ENCODE results near the gene GRM8.

The GRM8 gene

DNA sequence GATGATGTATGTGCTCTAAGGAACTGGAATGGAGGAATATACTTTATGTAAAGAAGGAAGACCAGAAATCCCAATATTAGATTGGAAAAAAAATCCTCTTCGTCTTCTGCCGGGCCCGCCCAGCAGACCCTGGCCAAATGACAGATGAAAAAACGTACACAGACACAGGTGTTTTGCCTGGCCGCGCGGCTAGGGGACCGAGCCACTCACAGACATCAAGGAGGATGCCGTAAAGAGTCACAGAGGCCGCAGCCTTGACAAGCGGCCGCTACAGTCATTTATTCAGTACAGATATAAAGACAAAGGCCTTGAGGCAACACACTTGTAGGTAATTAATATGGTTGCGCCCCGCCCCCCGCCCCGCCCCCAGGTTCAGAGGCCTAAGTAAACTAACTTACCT, 594.1 kb downstream of the GRM8 start:
- DNase-seq (ENCODE audit: low read depth) = no peak

DNA sequence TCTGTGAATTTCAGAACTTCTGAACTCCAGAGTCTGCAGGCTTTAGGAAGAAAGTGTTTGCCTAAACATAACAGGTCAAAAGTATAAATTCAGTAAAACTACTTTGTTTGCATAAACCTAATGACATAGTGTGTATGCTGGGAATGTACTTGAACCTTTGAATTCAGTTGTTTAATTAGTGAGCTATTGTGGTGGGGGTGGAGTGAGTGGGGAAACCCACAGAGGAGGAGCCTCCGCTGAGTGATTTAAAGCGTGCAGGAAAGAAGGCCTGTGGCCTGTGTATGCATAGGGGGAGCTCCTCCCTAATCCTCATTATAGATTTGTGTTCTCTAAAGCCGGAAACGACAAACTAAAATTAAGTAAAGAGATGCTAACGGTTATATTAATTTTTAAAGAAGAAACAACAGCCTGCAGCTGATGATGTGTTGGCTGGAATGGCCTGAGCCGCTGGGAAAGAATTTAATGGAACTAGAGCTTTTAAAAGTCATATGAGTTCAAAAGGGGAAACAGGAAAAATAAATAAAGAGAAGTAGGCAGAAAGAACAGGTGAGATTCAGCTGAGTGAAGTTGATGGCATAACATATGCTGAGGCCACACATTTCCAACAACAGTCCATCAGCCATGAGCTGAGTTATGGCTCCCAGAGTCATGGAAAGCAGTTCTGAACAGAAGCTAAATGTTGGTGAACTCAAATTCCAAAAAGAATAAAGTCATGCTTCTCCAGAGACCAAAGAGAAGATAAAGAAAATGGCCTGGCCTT, 595.0 kb downstream of the GRM8 start:
- no peak for DNase-seq (ENCODE audit: low read depth)

- DNase-seq (ENCODE audit: low read depth) = no peak
Measured at GRCh38 chr7:126657137-126657536, 595.6 kb downstream of the GRM8 start.

DNA sequence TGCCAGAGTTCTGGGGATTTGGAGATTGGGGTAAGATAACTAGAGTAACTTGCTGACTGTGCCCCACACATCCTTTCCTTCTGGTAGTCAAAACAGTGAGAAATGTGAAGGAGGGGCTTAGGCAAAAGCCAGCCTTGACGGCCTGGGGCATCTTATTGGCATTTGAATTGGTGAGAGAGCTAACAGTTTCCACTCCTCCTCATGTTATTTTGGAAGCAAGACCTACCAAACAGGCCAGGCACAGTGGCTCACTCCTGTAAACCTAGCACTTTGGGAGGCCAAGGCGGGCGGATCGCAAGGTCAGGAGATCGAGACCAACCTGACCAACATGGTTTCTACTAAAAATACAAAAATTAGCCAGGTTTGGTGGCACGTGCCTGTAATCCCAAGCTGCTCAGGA, 596.6 kb downstream of the GRM8 start:
- no peak for DNase-seq (ENCODE audit: low read depth)

DNA sequence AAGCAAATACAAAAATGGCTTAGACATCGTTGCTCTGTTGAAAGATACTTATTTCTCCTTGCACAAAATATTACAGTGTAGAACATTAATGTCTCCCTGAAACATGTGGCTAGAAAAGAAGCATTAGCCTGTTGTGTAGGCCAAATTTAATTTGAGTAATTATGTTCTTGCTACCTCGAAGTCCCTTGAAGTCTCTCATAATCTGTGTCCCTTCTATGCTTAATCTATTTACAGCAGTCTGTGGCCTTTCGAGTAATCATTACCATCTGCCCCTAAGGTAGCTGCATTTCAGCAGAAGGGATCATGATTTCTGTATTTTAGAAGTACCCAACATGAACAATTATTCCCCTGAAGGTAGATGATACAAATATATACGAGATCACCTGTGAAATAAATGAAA, 615.2 kb downstream of the GRM8 start:
- DNase-seq (ENCODE audit: low read depth) = no peak

DNA sequence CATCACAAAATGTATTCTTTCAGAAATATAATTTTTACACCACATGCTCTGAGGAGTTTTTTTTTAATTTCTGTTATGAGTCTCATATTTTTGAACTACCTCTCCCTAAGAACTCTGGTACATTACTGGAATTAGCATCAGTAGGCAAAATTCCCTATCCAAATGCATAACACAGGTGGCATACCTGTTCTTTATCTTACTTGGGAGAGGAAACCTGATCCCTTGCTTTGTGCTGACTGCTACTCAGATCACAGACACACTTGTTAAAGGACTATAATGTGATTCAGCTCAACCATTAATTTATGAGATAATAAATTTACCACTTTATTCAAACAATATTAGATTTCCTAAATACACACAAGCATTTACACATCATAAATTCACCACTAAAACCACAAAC, 617.2 kb downstream of the GRM8 start:
- DNase-seq (ENCODE audit: low read depth) = no peak

GRCh38 chr7:126608339-126608776, 644.4 kb downstream of the GRM8 start:
- no peak for DNase-seq (ENCODE audit: low read depth)

DNA sequence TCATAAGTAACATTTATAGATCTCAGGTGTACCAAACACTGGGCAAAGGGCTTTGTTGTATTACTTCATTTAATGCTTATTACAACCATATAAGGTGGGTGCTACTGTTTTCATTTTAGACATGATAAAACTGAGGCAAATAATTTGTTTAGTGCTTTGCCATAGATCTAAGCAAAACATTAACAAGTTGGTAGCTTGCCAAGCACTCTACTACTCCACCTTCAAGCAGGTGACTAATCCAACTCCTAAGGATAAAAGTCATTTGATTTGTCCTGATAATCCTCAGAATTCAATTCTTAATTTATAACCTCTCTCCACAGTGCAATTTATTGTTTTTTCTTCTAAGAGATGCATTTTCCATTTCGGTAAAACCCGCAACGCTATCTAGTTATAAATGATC, 646.4 kb downstream of the GRM8 start:
- no peak for DNase-seq (ENCODE audit: low read depth)

DNA sequence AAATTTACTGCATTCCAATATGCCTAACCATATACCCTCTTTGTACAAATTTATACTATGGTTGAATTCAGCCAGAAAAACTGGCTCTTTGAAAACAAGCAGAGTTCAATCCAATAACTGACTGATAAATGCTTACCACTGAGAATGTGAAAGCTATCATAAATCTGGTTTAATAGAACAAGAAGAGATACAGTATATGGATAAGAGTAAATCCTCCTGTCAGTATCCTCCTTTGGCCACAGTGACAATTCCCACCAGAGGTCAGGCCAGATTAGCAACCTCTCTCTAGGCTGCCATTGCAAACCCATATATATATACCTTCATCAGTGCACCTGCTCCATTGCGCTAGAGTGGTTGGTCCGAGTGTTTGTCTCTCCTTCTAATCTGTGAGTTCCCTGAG, 647.2 kb downstream of the GRM8 start:
- no peak for DNase-seq (ENCODE audit: low read depth)

GRCh38 chr7:126605056-126605455, 647.7 kb downstream of the GRM8 start:
- DNase-seq (ENCODE audit: low read depth) = no peak

DNA sequence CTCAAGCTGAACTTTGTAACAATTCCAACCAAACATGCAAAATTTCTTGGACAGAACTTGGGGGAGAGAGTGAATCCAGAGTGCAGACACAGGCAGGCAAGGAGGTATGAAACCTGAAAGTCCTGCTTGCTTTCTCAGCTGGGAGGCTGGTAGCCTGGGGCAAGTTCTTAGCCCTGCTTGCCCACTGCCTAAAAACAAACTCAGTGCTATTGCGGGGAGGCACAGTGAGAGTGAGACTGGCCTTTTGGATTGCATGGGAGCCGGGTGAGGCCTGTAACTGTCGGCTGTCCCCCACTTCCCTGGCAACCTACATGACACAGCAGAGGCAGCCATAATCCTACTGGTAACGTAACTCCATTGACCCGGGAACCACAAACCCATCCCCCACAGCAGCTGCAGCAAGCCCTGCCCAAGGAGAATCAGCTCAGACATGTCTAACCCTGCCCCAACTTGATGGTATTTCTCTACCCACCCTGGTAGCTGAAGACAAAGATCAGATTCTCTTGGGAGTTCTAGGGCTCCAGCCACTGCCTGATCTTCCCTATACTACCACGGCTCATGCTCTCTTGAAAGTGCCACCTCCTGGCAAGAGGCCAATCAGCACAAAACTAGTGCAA, 663.6 kb downstream of the GRM8 start:
- DNase-seq (ENCODE audit: low read depth) = no peak

DNA sequence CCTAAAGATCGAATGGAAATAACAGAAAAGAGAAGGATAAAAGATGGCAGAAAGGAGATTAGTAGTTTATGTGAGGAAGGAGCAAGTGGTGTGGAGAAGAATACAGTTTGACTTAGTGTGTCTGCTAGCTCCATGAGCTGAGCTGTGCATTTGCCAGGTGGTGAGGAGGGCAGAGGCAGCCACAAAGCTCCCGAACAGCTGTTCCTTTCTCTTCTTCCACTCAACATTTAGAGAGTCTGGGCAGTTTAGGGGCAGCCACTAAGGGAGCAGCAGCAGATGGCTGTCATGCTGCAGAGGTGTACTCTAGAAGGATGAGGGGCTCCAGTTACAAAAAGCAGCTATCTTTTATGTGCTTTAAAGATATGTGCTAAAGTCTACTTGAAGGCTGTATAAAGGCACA, 674.4 kb downstream of the GRM8 start:
- no peak for DNase-seq (ENCODE audit: low read depth)

DNA sequence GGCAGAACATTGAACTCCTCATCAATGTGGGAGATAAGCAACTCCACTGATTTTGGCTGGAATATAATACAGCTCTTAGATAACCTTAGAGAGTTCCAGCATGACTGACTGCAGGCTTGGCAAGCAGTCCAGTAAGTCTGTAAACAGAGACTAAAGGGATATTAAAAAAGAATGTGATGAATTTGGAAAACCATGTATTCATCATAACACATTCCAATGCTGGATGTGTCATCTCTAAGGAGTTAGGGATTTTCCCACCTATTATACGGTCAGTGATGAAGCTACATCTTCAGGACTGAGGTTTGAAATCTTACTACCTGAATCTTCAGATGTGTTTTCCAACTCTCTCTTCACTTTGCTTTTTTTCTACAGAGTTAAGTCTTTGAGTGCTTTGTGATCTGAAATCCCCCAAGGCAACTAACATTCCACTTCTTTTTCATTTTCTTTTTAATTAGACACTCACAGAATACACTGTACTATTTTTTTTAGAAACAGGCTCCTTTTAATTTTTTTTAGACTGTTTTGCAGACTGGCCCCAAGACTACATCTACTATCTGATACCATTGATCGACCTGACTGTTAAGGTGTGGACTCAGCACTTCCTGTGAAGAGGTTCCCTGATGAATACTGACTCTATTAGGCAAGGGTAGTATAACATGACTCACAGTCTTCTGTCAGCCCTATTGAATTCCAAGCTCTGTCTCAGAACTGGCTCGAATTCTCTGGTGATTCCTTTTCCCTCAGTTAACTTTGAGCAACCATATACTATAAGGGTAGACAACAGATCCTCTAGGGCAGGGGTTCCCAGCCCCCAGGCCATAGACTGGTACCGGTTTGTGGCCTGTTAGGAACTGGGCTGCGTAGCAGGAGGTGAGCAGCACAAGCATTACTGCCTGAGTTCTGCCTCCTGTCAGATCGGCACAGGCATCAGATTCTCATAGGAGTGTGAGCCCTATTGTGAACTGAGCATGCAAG, 678.2 kb downstream of the GRM8 start:
- no peak for DNase-seq (ENCODE audit: low read depth)

GRCh38 chr7:126570845-126571244, 681.9 kb downstream of the GRM8 start:
- DNase-seq (ENCODE audit: low read depth) = no peak

GRCh38 chr7:126569402-126569801, 683.3 kb downstream of the GRM8 start:
- DNase-seq (ENCODE audit: low read depth) = no peak

DNA sequence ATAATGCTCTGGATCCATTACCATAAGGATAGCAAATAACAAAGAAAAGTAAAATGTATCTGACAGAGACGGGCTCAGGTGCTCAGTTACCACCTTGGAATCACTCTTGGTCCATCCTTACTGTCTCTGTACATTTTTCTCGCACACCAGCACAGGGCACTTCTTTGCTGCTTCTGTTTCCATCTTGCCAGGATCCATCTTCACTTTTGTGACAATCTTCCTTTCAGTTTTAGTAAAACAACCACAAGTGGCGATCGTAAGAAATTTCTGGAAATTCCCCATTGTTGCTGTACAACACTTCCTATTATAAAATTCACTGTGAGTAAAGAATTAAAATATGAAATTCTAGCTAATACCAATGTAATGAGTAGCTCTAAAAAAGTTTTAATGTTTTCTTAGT, 695.5 kb downstream of the GRM8 start:
- no peak for DNase-seq (ENCODE audit: low read depth)

DNA sequence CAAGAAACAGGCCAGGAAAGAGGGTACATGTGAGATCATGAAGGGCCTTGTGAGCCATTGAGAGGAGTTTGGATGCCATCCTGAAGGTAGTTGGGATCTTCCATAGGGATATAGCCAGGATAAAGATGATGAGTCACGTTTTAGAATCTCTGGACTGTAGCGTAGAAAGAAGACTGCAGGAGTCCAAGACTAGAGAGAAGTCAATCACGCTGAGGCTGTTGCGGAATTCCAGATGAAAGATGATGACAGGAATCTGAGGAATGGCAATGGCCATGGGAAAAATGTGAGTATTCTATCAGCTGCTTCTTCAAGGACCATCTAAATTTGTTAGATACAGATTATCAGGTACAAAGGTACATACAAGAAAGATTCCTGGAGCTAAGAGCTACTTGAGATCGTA, 711.3 kb downstream of the GRM8 start:
- no peak for DNase-seq (ENCODE audit: low read depth)

- no peak for DNase-seq (ENCODE audit: low read depth)
Measured at GRCh38 chr7:126535176-126535575, 717.6 kb downstream of the GRM8 start.

- DNase-seq (ENCODE audit: low read depth) = no peak
Measured at GRCh38 chr7:126533715-126534114, 719.0 kb downstream of the GRM8 start.

- DNase-seq (ENCODE audit: low read depth) = no peak
Measured at GRCh38 chr7:126529833-126530232, 722.9 kb downstream of the GRM8 start.

DNA sequence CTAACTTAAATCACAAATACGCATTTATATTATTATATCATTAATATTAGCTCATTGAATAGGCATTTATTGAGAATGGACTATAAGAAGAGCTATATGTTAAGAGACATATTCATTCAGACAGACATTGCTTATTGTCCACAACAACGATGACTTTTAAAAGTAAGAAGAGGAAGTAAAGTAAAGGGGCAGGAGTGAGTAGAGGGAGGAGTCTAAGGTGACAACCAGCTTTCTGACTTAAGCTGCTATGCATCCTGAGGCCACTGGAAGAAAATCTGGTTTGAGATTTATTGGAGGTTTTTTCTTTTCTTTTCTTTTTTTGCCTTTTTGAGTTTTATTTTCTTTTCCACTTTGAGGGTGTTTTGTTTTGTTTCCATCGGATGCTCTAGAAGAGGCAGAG, 723.5 kb downstream of the GRM8 start:
- no peak for DNase-seq (ENCODE audit: low read depth)

DNA sequence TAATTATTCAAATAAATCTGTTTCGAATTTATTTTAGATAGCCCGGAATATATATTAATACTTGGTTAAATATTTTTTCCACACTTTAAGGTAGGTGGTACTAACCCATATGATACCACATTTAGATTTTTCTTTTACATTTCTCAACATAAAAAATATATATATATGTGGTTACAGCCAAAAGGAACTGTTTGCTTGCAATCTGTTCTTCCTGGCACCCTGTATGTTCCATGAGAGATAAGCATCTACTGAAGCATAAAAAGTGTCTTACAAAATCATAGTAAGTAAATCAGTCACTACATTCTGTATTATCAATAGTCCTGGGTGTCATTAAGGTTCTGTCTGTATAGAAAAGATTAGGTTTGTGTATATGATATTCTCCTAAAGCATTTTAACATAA, 726.8 kb downstream of the GRM8 start:
- no peak for DNase-seq (ENCODE audit: low read depth)

- DNase-seq (ENCODE audit: low read depth) = no peak
Measured at GRCh38 chr7:126524967-126525366, 727.8 kb downstream of the GRM8 start.
